ENCODE data around the gene ALAD.
A peak's percentile ranks its signal among the peaks of the same experiment; 100 is the strongest.
"Not testable (repeated sequence)": the region's sequence is repeated elsewhere in the genome, so short reads cannot be mapped to it uniquely, and the experiment has no call there.

ALAD gene

GRCh38 chr9:113401027-113401792, at the start of gene ALAD:
ALAD (minus strand) TSS chr9:113401284; CDS start chr9:113393559, 7,725 bp downstream.
- peak; percentile 99 for DNase-seq (ENCODE audit: low spot score)

GRCh38 chr9:113449376-113449775, 48.3 kb upstream of the ALAD start:
- no peak for DNase-seq (ENCODE audit: low spot score)

- DNase-seq (ENCODE audit: low spot score): no peak
Observed at GRCh38 chr9:113446323-113446740, 45.2 kb upstream of the ALAD start.

- no peak for DNase-seq (ENCODE audit: low spot score)
Observed at GRCh38 chr9:113444736-113445135, 43.7 kb upstream of the ALAD start.

GRCh38 chr9:113437716-113438115, 36.6 kb upstream of the ALAD start:
- DNase-seq (ENCODE audit: low spot score): not testable (repeated sequence)

GRCh38 chr9:113436728-113437515, 35.8 kb upstream of the ALAD start:
- no peak for DNase-seq (ENCODE audit: low spot score)

- DNase-seq (ENCODE audit: low spot score): no peak
Observed at GRCh38 chr9:113431191-113431590, 30.1 kb upstream of the ALAD start.

GRCh38 chr9:113428062-113428615, 27.1 kb upstream of the ALAD start:
- no peak for DNase-seq (ENCODE audit: low spot score)

- DNase-seq (ENCODE audit: low spot score): no peak
Observed at GRCh38 chr9:113427629-113428028, 26.5 kb upstream of the ALAD start.

GRCh38 chr9:113426701-113427100, 25.6 kb upstream of the ALAD start:
- no peak for DNase-seq (ENCODE audit: low spot score)

- no peak for DNase-seq (ENCODE audit: low spot score)
Observed at GRCh38 chr9:113425072-113425471, 24.0 kb upstream of the ALAD start.

GRCh38 chr9:113421726-113422125, 20.6 kb upstream of the ALAD start:
- DNase-seq (ENCODE audit: low spot score): no peak

- DNase-seq (ENCODE audit: low spot score): no peak
Observed at GRCh38 chr9:113417370-113417769, 16.3 kb upstream of the ALAD start.

GRCh38 chr9:113416149-113416721, 15.2 kb upstream of the ALAD start:
- no peak for DNase-seq (ENCODE audit: low spot score)

GRCh38 chr9:113410207-113410864, 9.3 kb upstream of the ALAD start, which contains the start of the genes C9orf43 and POLE3:
C9orf43 (plus strand) TSS chr9:113410747; CDS start chr9:113413494, 2,747 bp downstream.
POLE3 (minus strand) TSS chr9:113410675; CDS start chr9:113410293, 382 bp downstream.
- DNase-seq (ENCODE audit: low spot score): peak; percentile 97

GRCh38 chr9:113409883-113410206, 8.8 kb upstream of the ALAD start:
- no peak for DNase-seq (ENCODE audit: low spot score)

- no peak for DNase-seq (ENCODE audit: low spot score)
Observed at GRCh38 chr9:113409481-113409880, 8.4 kb upstream of the ALAD start.

- peak; percentile 68 for DNase-seq (ENCODE audit: low spot score)
Observed at GRCh38 chr9:113406873-113407511, 5.9 kb upstream of the ALAD start.

GRCh38 chr9:113406353-113406752, 5.3 kb upstream of the ALAD start:
- DNase-seq (ENCODE audit: low spot score): not testable (repeated sequence)

GRCh38 chr9:113403646-113404045, 2.6 kb upstream of the ALAD start:
- DNase-seq (ENCODE audit: low spot score): no peak

GRCh38 chr9:113399646-113400200, 1.4 kb downstream of the ALAD start:
- DNase-seq (ENCODE audit: low spot score): no peak

Measured in ecto neural progenitor cell (in vitro differentiated cells).